MM.1S (cell line): ENCODE results near the gene PGLYRP3.

Experiments used
- EZH2 ChIP-seq: fragments of 300-600 bp; sonication (generic); optimal IDR thresholded peaks from 2 replicates; pipeline ENCODE3; 2017; ENCODE audit warnings: low read depth, mild to moderate bottlenecking, antibody characterized with exemption, low read length, mixed read lengths
- TF ChIP-seq, protein P1 (sequence below): fragments of 300-600 bp; sonication (generic); IDR thresholded peaks from 2 replicates; pipeline ENCODE4 v1.5.1; 2016; ENCODE audit warnings: antibody characterized with exemption, low read length, mixed read lengths

DNA sequence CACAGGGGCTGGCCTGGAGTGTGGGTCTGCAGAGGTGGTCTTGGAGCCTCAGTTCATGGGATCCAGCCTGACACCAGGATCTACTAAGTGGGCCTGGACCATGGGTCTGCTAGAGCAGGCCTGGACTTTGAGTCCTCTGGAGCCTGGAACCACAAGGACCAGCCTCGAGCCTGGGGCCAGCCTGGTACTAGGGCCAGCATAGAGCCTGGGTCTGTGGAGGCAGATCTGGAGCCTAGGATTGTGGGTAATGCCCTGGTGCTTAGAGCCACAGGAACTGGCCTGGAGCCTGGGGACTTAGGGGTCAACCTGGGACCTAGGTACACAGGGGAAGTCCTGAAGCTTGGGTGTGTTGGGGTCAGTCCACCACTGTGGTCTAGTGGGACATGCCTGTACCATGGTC is 40.6 kb downstream of the PGLYRP3 start:
- TF ChIP-seq, protein P1, sequence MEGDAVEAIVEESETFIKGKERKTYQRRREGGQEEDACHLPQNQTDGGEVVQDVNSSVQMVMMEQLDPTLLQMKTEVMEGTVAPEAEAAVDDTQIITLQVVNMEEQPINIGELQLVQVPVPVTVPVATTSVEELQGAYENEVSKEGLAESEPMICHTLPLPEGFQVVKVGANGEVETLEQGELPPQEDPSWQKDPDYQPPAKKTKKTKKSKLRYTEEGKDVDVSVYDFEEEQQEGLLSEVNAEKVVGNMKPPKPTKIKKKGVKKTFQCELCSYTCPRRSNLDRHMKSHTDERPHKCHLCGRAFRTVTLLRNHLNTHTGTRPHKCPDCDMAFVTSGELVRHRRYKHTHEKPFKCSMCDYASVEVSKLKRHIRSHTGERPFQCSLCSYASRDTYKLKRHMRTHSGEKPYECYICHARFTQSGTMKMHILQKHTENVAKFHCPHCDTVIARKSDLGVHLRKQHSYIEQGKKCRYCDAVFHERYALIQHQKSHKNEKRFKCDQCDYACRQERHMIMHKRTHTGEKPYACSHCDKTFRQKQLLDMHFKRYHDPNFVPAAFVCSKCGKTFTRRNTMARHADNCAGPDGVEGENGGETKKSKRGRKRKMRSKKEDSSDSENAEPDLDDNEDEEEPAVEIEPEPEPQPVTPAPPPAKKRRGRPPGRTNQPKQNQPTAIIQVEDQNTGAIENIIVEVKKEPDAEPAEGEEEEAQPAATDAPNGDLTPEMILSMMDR, result no peak
- no peak for TF ChIP-seq EZH2
